ENCODE measurements around the gene S100A8.

Gene S100A8

DNA sequence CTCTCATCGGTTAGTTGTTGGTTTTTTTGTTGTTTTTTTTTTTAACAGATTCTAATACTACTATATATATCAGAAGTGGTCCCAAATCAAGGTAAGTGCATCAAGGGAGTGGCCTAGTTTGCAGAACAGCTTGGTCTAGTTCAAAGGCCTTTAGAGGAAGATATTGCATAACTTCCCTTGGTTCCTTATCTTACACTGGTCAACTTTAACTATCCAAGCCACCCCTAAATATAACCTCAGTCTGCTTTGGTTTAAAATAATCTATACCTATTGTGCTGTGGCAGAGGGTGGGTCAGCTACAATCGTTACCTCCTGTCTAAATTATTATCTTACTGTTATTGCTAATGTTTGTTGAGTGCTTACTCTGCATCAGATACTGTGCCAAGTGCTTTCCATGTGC, 22.4 kb downstream of the S100A8 start:
- TF ChIP-seq, protein P1, sequence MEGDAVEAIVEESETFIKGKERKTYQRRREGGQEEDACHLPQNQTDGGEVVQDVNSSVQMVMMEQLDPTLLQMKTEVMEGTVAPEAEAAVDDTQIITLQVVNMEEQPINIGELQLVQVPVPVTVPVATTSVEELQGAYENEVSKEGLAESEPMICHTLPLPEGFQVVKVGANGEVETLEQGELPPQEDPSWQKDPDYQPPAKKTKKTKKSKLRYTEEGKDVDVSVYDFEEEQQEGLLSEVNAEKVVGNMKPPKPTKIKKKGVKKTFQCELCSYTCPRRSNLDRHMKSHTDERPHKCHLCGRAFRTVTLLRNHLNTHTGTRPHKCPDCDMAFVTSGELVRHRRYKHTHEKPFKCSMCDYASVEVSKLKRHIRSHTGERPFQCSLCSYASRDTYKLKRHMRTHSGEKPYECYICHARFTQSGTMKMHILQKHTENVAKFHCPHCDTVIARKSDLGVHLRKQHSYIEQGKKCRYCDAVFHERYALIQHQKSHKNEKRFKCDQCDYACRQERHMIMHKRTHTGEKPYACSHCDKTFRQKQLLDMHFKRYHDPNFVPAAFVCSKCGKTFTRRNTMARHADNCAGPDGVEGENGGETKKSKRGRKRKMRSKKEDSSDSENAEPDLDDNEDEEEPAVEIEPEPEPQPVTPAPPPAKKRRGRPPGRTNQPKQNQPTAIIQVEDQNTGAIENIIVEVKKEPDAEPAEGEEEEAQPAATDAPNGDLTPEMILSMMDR (IDR thresholded peaks at IDR 0.05; ENCODE audit: insufficient read depth, low read depth, low read length, missing control alignments): no peak
- no peak for DNase-seq (ENCODE audit: low read depth)
- no peak overlapping the region for H3K4me3 ChIP-seq (ENCODE audit: low read length)

DNA sequence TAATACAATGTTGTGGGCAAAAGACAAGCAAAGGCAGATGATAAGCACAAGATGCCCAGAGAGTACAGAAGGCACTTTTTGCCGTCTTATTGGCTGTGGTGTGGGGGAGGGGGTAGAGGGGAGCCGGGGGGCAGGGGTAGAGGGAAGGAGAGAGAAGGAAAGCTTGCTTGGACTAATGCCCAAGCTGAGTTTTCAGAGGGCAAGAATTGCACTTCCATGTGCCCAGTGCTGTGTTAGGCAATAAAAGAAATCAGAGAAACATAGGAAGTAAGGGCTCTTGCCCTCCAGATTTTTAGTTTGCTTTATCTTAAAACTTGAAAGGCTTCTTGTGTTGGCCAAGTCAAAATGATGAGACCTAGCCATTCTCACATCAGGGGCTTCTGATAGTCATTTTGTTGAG, 23.8 kb downstream of the S100A8 start:
- H3K4me3 ChIP-seq (ENCODE audit: low read length): no peak overlapping the region
- no peak for DNase-seq (ENCODE audit: low read depth)
- TF ChIP-seq, protein P1 (IDR thresholded peaks at IDR 0.05; ENCODE audit: insufficient read depth, low read depth, low read length, missing control alignments): no peak

DNA sequence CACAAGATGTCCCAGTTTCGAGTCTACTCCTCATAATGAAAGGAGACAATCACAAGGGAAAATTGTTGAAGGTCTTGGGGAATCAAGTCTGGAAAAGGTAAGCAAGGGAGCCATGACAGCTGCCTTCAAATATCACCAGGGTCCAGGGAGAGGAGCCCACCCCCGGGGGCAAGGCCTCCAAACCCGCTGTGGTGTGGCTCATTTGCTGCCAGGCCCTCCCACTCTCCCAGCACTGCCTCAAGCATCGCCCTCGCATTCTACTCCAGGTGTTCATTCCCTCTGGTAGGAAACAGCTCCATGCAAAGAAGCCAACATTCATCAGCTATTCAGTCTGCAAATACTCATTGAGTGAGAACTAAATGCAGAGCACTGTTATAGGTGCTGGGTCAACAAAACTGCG, 24.6 kb downstream of the S100A8 start:
- no peak for DNase-seq (ENCODE audit: low read depth)
- TF ChIP-seq, protein P1 (IDR thresholded peaks at IDR 0.05; ENCODE audit: insufficient read depth, low read depth, low read length, missing control alignments): no peak
- no peak overlapping the region for H3K4me3 ChIP-seq (ENCODE audit: low read length)

DNA sequence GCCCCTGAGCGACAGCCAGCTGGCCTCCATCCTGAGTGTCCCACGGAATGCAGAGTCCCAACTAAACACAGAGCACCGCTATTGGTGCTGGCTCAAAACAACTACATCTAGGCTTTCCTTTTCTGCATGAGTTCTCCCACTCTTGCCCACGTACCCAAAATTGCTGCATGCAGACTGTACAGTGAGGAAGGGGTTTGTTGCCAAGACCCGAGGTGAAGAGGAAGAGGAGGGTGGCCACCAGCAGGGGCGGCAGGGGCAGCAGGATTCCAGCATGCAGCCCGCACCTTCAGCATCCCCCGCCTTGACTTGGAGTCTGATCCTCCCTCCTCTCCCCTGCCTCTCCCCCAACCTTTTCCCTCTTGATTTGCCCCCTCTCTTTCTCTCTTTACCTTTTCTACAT, 25.2 kb downstream of the S100A8 start:
- no peak overlapping the region for H3K4me3 ChIP-seq (ENCODE audit: low read length)
- TF ChIP-seq, protein P1 (IDR thresholded peaks at IDR 0.05; ENCODE audit: insufficient read depth, low read depth, low read length, missing control alignments): no peak
- no peak for DNase-seq (ENCODE audit: low read depth)

DNA sequence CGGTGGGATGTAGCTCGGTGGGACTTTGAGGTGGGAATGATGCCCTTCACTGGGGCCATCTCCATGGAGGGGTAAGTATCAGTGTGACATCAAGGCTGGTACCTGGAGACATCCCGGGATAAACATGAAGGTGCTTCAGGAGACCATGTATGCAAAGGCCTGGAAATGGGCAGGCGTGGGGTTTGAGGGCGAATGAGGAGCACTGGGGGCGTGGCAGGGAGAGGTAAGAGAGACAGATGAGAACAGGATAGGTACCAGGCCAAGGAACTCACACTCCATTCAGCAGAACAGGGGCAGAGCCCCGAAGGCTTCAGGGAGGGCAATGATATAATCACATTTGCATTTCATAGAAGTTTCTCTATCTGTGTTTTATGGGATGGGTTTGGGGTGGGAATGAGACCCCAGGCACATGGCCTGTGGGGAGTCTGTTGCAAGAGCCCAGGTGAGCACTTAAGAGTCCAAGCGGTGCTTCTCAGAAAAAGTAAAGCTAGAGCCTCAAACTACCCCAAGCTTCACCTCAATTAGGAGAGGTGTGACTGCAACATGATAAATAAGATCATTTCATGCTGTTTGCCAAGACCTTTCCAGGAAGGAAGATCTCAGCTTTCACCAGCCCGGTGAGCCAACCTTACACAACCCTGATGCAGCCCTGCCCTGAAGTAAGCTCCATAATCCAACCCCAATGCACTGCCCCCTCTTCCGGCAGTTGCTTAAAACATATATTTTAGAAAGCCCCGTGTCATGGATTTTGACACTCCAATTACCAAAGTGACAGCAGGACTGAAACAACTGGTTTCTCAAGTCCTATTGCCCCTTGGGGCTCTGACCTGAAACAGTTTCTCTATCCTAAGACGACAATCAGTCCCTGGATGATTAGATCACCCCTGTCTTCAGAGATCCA, 25.9 kb downstream of the S100A8 start:
- no peak overlapping the region for H3K4me3 ChIP-seq (ENCODE audit: low read length)
- TF ChIP-seq, protein P1 (IDR thresholded peaks at IDR 0.05; ENCODE audit: insufficient read depth, low read depth, low read length, missing control alignments): peak; percentile 9
- peak; percentile 94 for DNase-seq (ENCODE audit: low read depth)

DNA sequence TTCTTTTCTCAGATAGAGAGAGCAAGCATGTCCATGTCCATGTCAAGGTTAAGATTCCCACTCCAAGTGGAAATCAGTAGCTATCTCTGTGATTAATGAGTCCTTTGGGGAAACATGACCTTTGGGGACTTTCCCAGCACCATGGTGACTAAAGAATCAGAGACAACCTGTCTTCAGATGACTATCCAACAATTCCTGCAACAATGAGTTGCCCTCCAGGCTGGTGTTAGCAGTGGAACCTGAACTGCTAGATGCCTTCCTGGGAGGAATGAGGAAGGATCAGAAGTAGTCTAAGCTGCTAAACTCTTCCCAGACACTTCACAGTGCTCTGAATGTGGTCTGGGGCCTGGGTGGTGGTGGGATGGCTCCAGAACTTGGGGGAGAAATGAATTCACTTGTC, 26.7 kb downstream of the S100A8 start:
- DNase-seq (ENCODE audit: low read depth): peak; percentile 95
- H3K4me3 ChIP-seq (ENCODE audit: low read length): no peak overlapping the region
- TF ChIP-seq, protein P1 (IDR thresholded peaks at IDR 0.05; ENCODE audit: insufficient read depth, low read depth, low read length, missing control alignments): no peak

DNA sequence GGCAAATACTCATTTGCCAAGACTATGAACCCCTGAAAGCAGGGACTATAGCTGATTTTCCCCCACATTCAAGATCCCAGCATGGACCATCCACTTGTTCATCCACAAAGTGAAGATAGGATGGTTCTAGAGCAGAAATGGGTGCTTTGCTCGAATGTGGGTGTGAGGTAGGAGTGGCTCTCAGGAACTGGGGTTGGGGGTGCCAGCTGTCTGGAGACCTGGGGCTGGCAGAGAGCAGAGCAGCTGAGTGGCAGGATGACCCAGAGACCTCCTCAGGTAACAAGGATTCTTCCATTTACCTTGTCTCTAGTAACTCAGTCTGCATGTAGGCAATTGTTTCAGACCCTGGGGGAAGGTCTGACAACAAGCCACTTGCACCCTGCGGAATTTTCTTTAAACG, 27.2 kb downstream of the S100A8 start:
- DNase-seq (ENCODE audit: low read depth): no peak
- TF ChIP-seq, protein P1 (IDR thresholded peaks at IDR 0.05; ENCODE audit: insufficient read depth, low read depth, low read length, missing control alignments): no peak
- H3K4me3 ChIP-seq (ENCODE audit: low read length): no peak overlapping the region
